A549 (cell line): ENCODE measurements around the gene SEC14L6. TPM values are rescaled to one million over a fixed set of nuclear protein-coding genes. Genes with fewer than 3 reads are reported as not detected.
"Not testable (repeated sequence)": the region's sequence is repeated elsewhere in the genome, so short reads cannot be mapped to it uniquely, and the experiment has no call there.

ENCODE experiments used
- ATAC-seq, 2 experiments: fragments of 200-7000 bp in 1 of 2; fragments of >200 bp in 1 of 2; cut with Nextera tagmentation in 1 of 2; cut with Tn5 transposase in 1 of 2; 3 replicates each; pipeline versions ENCODE4 v1.8.0 to v1.9.1; 2018 to 2020; ENCODE audit warnings: mild to moderate bottlenecking in 1 of 2, moderate library complexity in 1 of 2
- CTCF ChIA-PET: fragments of 300-600 bp; sonication (Branson Sonifier 250); formaldehyde crosslinking; extraction: SDS; loops from one replicate; lab custom pipeline; 2021; ENCODE audit warnings: antibody characterized with exemption, inconsistent platforms; lab: Yijun Ruan, JAX
- POLR2A ChIA-PET: fragments of 350-600 bp; formaldehyde crosslinking; extraction: SDS; loops from one replicate; lab custom pipeline; 2021; ENCODE audit warnings: antibody characterized with exemption, inconsistent platforms; lab: Yijun Ruan, JAX
- DNase-seq, 2 experiments: peaks; one replicate each; pipeline versions ENCODE4 v3.0.0 to v3.0.0-alpha.2; 2011 to 2016; ENCODE audit warnings: low read depth in 1 of 2, low spot score in 1 of 2
- FAIRE-seq: peaks from 2 replicates; lab custom pipeline; 2011; peaks lifted over from hg19 to GRCh38; lab: Jason Lieb, UNC
- H3K27ac ChIP-seq, 2 experiments: fragments of >200 bp; sonication (Bioruptor Twin); formaldehyde crosslinking; 3 replicates each; pipeline ENCODE4 v1.5.1; 2016 to 2017
- H3K4me1 ChIP-seq: fragments of >200 bp; sonication (Bioruptor Twin); formaldehyde crosslinking; 3 replicates; pipeline ENCODE4 v1.6.1; 2016
- H3K4me2 ChIP-seq: fragments of >200 bp; sonication (Bioruptor Twin); formaldehyde crosslinking; 3 replicates; pipeline ENCODE4 v1.6.1; 2016
- H3K4me3 ChIP-seq: fragments of >200 bp; sonication (Bioruptor Twin); formaldehyde crosslinking; 3 replicates; pipeline ENCODE4 v1.5.1; 2016
- H3K9me3 ChIP-seq: fragments of >200 bp; sonication (Bioruptor Twin); formaldehyde crosslinking; 3 replicates; pipeline ENCODE4 v1.6.1; 2016
- ESRRA ChIP-seq: fragments of 150-350 bp; IDR thresholded peaks from 2 replicates; pipeline ENCODE4 v1.6.1; 2014; ENCODE audit warnings: mild to moderate bottlenecking, low read length, borderline replicate concordance
- HES2 ChIP-seq: fragments of >200 bp; sonication (Bioruptor Twin); formaldehyde crosslinking; IDR thresholded peaks from 2 replicates; pipeline ENCODE4 v1.6.1; 2016
- HMGXB4 ChIP-seq: fragments of 250-450 bp; sonication (Bioruptor Pico); IDR thresholded peaks from 2 replicates; pipeline ENCODE4 v1.5.0; 2021; ENCODE audit warnings: mild to moderate bottlenecking, moderate library complexity, borderline replicate concordance
- HOXA7 ChIP-seq: fragments of 250-450 bp; sonication (Bioruptor Pico); IDR thresholded peaks from 2 replicates; pipeline ENCODE4 v1.5.0; 2020; ENCODE audit warnings: mild to moderate bottlenecking, moderate library complexity
- HOXB13 ChIP-seq: fragments of 250-450 bp; sonication (Bioruptor Pico); IDR thresholded peaks from 2 replicates; pipeline ENCODE4 v1.5.0; 2020; ENCODE audit warnings: low read depth, mild to moderate bottlenecking, moderate library complexity
- JUN ChIP-seq, 2 experiments: fragments of >200 bp; sonication (Bioruptor Twin); formaldehyde crosslinking; IDR thresholded peaks; 2 replicates in 1 of 2; 3 replicates in 1 of 2; pipeline ENCODE4 v1.6.1; 2016 to 2017
- JUNB ChIP-seq: fragments of >200 bp; sonication (Bioruptor Twin); formaldehyde crosslinking; IDR thresholded peaks from 2 replicates; pipeline ENCODE4 v1.6.1; 2016
- MYC ChIP-seq: IDR thresholded peaks from 2 replicates; pipeline ENCODE4 v1.6.1; 2012; ENCODE audit warnings: mild to moderate bottlenecking, inconsistent platforms, low read length, improper control_type of control experiment, borderline replicate concordance
- POLR2A ChIP-seq: IDR thresholded peaks from 2 replicates; pipeline ENCODE4 v1.6.1; 2012; ENCODE audit warnings: mild to moderate bottlenecking, low read length
- POLR2AphosphoS2 ChIP-seq: conservative IDR thresholded peaks from 2 replicates; pipeline ENCODE4 v1.6.1; 2012; ENCODE audit warnings: low read length, improper control_type of control experiment, inconsistent platforms
- RCOR1 ChIP-seq: fragments of 150-350 bp; IDR thresholded peaks from 2 replicates; pipeline ENCODE4 v1.6.1; 2014; ENCODE audit warnings: antibody characterized with exemption, low read length, low read depth
- RNF2 ChIP-seq: fragments of 200-600 bp; sonication (generic); IDR thresholded peaks from 2 replicates; pipeline ENCODE4 v1.6.1; 2016; ENCODE audit warnings: low read depth, mild to moderate bottlenecking, antibody characterized with exemption, moderate library complexity, borderline replicate concordance
- SREBF2 ChIP-seq: fragments of 450-650 bp; IDR thresholded peaks from 2 replicates; pipeline ENCODE4 v1.6.1; 2014; ENCODE audit warnings: mild to moderate bottlenecking, moderate library complexity
- TFCP2L1 ChIP-seq: fragments of 250-450 bp; sonication (Bioruptor Pico); IDR thresholded peaks from 2 replicates; pipeline ENCODE4 v1.5.0; 2021; ENCODE audit warnings: mild to moderate bottlenecking
- ZNF302 ChIP-seq: fragments of 250-450 bp; sonication (Bioruptor Pico); IDR thresholded peaks from 2 replicates; pipeline ENCODE4 v1.9.0; 2021; ENCODE audit warnings: inconsistent platforms, mild to moderate bottlenecking, moderate library complexity
- WGBS: methylation state at CpG from one replicate; pipeline ENCODE4 v1.1.6; 2017; ENCODE audit errors: missing lambda C conversion rate; 5-methylcytosine and 5-hydroxymethylcytosine counted together
- polyA plus RNA-seq, 4 experiments: library from polyadenylated mRNA; depleted of rRNA in 3 of 4; stranded (reverse); fragments of >200 nt; fragmentation: RNase III in 1 of 4; extraction: RNeasy Plus Mini Kit Qiagen cat#74134 plus additional on column Dnase treatment in 1 of 4; gene quantifications; 2 replicates in 3 of 4; 3 replicates in 1 of 4; pipeline ENCODE4 v1.2.3, GENCODE V29; 2011 to 2017
- TF ChIP-seq, protein P1 (sequence below): IDR thresholded peaks from 2 replicates; pipeline ENCODE4 v1.6.1; 2012; ENCODE audit warnings: low read depth, borderline replicate concordance
- TF ChIP-seq, protein P2 (sequence below): fragments of 200-600 bp; sonication (generic); IDR thresholded peaks from 2 replicates; pipeline ENCODE4 v1.6.1; 2016; ENCODE audit warnings: antibody characterized with exemption, mild to moderate bottlenecking, moderate library complexity
- TF ChIP-seq, protein P3 (sequence below): fragments of 250-450 bp; sonication (Bioruptor Pico); IDR thresholded peaks from 2 replicates; pipeline ENCODE4 v1.5.0; 2020; ENCODE audit warnings: low read depth, mild to moderate bottlenecking, moderate library complexity

SEC14L6 gene
- polyA plus RNA-seq, 2 of the 4 experiments (the other 2 are of a cell fraction): not detected

DNA sequence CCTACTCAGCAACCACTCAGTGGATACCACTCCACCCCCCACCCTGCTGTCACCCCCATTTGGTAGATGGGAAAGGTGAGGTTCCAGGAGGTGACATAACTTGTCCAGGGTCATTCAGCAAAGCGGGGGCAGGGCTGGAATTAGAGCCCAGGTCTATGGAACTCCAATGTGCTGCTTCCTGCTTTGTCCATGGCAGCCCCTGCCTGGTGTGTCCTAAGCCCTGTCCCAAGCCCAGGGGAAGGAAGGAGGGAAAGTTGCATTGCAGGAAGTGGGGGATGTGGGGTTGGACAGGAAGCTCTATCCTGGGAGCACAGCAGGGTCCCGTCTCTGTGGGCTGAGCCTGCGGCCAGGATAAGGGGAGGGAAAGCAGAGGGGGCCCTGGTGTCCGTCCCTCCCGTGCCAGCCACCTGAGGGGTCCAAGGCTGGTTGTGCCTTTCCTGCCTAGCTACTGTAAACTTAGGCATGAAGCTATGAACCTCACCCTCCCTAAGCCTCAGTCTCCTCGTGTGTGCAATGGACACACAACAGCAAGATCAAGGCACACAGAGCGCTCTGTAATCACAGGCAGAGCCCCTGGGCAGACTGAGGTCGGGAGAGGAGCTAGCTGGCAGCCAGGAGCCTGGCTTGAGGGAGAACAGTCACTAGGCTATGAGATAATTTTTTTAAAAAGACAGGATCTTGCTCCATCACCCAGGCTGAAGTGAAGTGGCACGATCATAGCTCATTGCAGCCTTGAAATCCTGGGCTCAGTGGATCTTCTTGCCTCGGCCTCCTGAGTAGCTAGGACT, 15.1 kb upstream of the SEC14L6 start (continued):
- TF ChIP-seq, protein P1, sequence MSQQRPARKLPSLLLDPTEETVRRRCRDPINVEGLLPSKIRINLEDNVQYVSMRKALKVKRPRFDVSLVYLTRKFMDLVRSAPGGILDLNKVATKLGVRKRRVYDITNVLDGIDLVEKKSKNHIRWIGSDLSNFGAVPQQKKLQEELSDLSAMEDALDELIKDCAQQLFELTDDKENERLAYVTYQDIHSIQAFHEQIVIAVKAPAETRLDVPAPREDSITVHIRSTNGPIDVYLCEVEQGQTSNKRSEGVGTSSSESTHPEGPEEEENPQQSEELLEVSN: no peak
- TF ChIP-seq JUN (IDR thresholded peaks at IDR 0.05) (no peak), RCOR1 (no peak), JUNB (no peak), ESRRA (no peak), RNF2 (no peak), HMGXB4 (CRISPR knock-in tag) (no peak), HOXA7 (CRISPR knock-in tag) (no peak)

DNA sequence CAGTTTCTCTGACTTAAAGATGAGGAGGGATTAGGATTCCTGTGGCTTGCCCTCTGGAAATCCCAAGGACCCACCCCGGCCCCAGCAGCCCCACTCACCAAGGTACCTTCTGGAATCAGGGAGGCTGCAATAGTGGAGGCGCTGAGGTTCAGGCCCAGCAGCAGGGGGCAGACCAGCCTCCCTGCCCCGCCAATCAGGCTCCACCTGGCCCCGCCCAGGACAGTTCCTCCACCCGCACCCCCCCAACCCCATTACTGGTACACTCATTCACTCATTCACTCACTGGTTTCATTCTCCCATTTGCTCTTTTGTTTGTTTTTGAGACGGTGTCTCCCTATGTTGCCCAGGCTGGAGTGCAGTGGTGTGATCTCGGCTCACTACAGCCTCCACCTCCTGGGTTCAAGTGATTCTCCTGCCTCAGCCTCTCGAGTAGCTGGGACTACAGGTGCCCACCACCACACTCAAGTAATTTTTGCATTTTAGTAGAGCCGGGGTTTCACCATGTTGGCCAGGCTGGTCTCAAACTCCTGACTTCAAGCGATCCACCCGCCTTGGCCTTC, 14.2 kb upstream of the SEC14L6 start:
- CTCF ChIA-PET: interaction anchor here (1.4 kb wide), 1 partner anchor 18 kb away, joined by 3 read pairs; no protein-coding TSS in a partner anchor
- H3K4me3 ChIP-seq, POLR2A ChIA-PET, H3K4me2 ChIP-seq, H3K9me3 ChIP-seq, FAIRE-seq: not testable (repeated sequence)
- Histone ChIP-seq H3K4me1 (peaks cover 54% of the 10 kb centered on the region), H3K27ac (peak overlapping the region in 1 of 2 experiments; percentile 83; a peak in 3 of 6 replicates)
- DNase-seq (peak in 1 of 2 experiments; percentile 24), ATAC-seq (peak in 1 of 2 experiments; percentile 68; a peak in 3 of 6 replicates)
- WGBS: 67% methylated on average over 11 of the region's 11 CpGs

DNA sequence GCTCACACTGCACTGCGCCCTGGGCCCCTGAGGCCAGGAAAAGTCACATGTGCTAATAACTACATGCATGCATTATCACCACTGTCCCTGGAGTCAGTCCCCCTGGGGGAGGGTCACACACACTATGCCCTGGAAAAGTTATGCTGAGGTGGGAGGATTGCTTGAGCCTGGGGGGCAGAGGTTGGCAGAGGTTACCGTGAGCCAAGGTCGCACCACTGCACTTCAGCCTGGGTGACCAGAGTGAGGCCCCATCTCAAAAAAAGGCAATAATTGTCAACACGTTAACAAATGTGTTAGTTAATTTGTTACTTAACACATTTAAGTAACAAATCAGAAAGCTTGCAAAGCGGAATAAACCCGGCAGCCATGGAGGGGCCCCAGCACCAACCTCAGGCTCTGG, 13.3 kb upstream of the SEC14L6 start:
- no peak for DNase-seq
- FAIRE-seq: no peak
- Histone ChIP-seq H3K4me3 (no peak overlapping the region), H3K9me3 (no peaks in the 10 kb centered on the region), H3K27ac (peak overlapping the region in 1 of 2 experiments; percentile 83; a peak in 4 of 6 replicates), H3K4me2 (no peak overlapping the region), H3K4me1 (peaks cover 46% of the 10 kb centered on the region)
- ATAC-seq: no peak
- ChIA-PET CTCF (no interaction called here), POLR2A (no interaction called here)
- TF ChIP-seq HOXB13 (no peak), MYC (no peak), POLR2A (no peak), HES2 (no peak), SREBF2 (no peak), POLR2AphosphoS2 (no peak), RNF2 (no peak), TFCP2L1 (CRISPR knock-in tag) (no peak), ZNF302 (CRISPR knock-in tag) (no peak)
- TF ChIP-seq, protein P2, sequence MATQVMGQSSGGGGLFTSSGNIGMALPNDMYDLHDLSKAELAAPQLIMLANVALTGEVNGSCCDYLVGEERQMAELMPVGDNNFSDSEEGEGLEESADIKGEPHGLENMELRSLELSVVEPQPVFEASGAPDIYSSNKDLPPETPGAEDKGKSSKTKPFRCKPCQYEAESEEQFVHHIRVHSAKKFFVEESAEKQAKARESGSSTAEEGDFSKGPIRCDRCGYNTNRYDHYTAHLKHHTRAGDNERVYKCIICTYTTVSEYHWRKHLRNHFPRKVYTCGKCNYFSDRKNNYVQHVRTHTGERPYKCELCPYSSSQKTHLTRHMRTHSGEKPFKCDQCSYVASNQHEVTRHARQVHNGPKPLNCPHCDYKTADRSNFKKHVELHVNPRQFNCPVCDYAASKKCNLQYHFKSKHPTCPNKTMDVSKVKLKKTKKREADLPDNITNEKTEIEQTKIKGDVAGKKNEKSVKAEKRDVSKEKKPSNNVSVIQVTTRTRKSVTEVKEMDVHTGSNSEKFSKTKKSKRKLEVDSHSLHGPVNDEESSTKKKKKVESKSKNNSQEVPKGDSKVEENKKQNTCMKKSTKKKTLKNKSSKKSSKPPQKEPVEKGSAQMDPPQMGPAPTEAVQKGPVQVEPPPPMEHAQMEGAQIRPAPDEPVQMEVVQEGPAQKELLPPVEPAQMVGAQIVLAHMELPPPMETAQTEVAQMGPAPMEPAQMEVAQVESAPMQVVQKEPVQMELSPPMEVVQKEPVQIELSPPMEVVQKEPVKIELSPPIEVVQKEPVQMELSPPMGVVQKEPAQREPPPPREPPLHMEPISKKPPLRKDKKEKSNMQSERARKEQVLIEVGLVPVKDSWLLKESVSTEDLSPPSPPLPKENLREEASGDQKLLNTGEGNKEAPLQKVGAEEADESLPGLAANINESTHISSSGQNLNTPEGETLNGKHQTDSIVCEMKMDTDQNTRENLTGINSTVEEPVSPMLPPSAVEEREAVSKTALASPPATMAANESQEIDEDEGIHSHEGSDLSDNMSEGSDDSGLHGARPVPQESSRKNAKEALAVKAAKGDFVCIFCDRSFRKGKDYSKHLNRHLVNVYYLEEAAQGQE: no peak
- TF ChIP-seq, protein P3, sequence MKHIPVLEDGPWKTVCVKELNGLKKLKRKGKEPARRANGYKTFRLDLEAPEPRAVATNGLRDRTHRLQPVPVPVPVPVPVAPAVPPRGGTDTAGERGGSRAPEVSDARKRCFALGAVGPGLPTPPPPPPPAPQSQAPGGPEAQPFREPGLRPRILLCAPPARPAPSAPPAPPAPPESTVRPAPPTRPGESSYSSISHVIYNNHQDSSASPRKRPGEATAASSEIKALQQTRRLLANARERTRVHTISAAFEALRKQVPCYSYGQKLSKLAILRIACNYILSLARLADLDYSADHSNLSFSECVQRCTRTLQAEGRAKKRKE (CRISPR knock-in tag): no peak
- WGBS: 83% methylated on average over 6 of the region's 6 CpGs
